GM19240 (cell line): Measurements from ENCODE around the gene PPIB.

ENCODE experiments used
- DNase-seq: peaks from one replicate; pipeline ENCODE4 v3.0.0; 2011; ENCODE audit warnings: low spot score; ENCODE audit not compliant: insufficient read length

The PPIB gene

GRCh38 chr15:64158363-64159134 lies 4.3 kb downstream of the PPIB start:
- no peak for DNase-seq

DNA sequence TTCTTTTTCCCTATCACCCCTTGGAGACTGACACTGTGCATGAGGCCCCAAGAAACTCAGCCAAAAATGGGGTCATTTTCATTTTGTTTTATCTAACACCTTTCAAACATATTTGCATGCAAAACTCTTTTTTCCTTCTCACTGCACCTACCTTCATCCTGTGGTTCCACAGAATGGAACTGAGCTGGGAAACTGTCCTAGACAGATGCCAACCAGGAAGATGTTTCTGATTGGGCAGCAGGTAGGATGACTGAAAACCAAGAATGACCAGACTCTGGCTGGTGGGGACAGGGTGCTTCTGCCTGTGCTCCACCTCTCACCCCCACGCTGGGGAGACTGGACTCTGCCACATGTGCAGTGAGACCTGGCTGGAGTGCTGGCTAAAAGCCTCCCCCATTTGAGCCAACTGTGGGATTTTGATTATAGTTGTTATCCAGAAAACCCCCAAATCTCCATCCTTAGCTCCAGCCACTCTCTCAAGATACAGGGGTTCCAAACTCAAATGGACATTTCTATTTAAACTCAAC lies 5.2 kb downstream of the PPIB start:
- DNase-seq: no peak

- no peak for DNase-seq
These were observed 6.0 kb downstream of the PPIB start for GRCh38 chr15:64156652-64157331.

GRCh38 chr15:64155802-64156651 lies 6.8 kb downstream of the PPIB start:
- no peak for DNase-seq

GRCh38 chr15:64153480-64154367 lies 9.1 kb downstream of the PPIB start:
- DNase-seq: peak; percentile 93

DNA sequence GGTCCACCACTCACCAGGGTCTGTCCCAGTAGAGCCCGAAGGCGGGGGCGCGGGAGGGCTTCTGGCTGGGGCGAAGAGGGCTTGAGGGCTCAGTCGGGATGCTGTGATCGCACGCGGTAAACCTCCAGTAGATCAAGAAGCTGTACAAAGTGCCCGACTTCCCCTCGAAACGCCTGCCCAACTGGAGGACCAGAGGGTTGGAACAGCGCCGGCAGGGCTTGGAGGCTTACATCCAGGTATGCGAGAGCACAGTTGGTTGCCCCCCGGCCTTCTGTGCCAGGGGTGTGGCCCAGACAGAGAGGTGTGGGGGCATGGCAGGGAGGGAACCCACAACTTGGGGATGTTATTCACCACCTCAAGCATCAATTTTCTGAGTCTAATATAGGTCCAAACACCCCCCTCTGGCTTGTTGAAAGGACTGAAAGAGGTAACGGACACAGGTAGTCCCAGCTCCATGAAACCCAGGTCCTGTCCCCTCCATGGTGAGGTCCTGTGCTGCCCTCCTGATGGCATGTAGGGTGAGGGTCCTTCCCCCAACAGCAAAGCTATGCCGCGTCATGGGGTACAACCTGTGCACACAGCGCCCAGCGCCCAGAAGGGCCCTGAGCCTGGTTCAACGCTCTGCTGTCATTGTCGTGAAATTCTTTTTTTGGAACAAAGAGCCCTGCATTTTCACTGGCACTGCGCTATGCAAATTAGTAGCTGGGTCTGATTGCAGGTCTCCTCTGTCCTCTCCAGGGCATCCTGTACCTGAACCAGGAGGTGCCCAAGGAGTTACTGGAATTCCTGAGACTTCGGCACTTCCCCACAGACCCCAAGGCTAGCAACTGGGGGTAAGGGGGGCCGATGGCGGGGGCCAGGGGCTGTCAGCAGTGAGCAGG lies 10.1 kb downstream of the PPIB start:
- peak; percentile 18 for DNase-seq

DNA sequence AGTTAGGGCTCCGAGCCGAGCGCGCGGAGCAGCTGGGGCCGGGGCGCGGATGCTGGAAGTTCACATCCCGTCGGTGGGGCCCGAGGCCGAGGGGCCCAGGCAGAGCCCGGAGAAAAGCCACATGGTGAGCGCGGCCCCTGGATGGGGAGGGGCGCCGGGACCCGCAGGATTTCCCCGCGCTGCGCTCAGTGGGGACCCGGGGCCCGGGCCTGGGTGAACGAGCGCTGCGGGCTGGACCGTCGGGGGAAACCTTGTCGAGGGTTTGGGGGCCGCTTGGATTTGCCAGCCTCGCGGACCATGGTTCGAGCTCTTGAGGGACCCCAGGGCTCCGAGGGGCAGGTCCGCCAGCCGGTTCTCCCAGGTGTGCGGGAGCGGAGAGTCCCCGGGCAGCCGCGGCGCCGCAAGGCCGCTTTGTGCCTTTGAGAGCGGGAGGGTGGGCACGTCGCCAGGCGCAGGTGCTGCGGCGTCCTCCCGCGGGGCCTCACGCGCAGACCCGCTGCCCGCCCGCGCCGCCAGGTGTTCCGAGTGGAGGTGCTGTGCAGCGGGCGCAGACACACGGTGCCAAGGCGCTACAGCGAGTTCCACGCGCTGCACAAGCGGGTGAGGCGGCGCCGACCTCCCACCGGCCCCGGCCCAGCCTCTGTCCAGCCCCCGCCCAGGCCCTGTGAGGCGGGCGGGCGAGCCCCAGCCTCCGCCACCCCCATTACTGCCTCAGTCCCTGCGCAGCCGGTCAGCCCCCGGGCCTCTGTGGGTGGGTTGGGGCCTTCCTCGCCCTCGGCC lies 10.9 kb downstream of the PPIB start, which contains the start of gene SNX22:
TSS of gene SNX22 (plus strand) at position 5 of the 780 bp plus-strand sequence. CDS start at position 50, 45 bp downstream.
- DNase-seq: no peak

- no peak for DNase-seq
These were observed 12.8 kb downstream of the PPIB start for GRCh38 chr15:64149893-64150578.

- no peak for DNase-seq
These were observed 13.4 kb downstream of the PPIB start for GRCh38 chr15:64149424-64149823.

GRCh38 chr15:64148581-64148980 lies 14.2 kb downstream of the PPIB start:
- no peak for DNase-seq

DNA sequence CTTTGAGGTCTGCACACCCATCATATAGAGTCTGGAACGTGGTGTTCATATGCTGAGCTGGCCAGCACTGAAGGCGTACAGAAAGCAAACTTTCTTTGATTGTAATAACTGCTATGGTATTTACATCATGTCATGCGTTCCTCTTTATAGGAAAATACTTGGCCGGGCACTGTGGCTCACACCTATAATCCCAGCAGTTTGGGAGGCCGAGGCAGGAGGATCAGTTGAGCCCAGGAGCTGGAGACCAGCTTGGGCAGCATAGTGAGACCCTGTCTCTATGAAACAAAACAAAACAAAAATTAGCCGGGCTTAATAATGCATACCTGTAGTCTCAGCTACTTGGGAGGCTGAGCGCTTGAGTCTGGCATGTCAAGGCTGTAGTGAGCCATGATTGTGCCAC lies 14.7 kb downstream of the PPIB start:
- DNase-seq: no peak

- DNase-seq: no peak
These were observed 15.7 kb downstream of the PPIB start for GRCh38 chr15:64146885-64147681.

- DNase-seq: no peak
These were observed 16.3 kb downstream of the PPIB start for GRCh38 chr15:64146520-64146884.

- DNase-seq: no peak
These were observed 16.8 kb downstream of the PPIB start for GRCh38 chr15:64146041-64146440.

DNA sequence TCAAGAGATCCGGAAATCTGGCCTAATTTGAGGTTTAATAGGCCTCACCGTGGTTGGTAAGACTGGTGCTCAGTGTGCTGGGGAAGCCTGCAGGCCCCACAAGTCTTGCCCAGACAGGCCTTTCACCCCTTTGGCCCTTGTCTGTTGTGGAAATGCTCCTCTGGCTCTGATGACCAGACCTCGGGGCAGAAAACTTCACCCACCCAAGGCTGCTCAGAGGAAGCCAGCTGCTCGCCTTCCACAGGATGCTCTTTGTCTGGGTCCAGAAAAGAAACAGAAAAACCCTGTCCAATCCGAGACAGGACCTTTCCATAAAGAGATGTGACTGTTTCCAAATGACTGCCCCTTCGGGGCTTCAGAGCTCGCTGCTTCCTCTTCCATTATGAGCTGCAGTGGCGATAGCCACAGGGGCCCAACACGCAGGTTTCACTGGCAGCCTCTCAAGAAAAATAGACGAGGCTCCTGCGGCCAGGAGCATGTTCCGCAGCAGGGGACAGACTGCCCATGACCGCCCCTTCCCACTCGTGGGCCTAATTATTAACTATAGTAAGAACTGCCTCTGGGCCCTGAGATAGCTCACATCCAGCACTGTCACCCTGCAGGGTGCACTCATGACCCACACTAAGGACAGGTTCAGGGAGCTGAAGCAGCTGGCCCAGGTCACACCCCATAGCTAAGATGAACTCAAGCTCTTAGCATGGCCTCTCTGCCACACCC lies 18.1 kb downstream of the PPIB start:
- peak; percentile 43 for DNase-seq

- DNase-seq: no peak
These were observed 18.6 kb downstream of the PPIB start for GRCh38 chr15:64144192-64144564.

DNA sequence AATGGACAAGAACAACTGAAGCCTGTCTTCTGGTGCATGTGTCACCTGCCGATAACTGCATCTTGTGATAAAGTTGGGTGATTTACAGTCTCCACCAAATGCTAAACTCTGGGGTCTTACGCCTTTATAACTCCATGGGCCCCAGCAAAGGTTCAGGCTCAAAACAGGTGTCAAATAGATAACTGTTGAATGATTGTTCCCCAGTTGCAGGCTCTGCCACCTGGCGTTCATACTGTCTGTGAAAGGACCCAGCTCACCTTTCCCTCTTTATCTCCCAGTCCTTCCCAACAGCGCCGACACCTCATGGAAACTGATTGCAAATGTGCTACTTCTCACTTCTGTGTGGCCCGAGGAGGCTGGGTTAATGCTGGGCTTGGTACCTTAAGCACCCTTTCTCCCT lies 19.5 kb downstream of the PPIB start:
- no peak for DNase-seq
